ENCODE data around the gene OR10A6. TPM values are rescaled to one million over a fixed set of nuclear protein-coding genes. Genes with fewer than 3 reads are reported as not detected.

Gene OR10A6
- total and polyA plus RNA-seq, 10 of the 15 experiments (the other 5 are each of a cell fraction or from before 2014, with no cell fraction given) = not detected

DNA sequence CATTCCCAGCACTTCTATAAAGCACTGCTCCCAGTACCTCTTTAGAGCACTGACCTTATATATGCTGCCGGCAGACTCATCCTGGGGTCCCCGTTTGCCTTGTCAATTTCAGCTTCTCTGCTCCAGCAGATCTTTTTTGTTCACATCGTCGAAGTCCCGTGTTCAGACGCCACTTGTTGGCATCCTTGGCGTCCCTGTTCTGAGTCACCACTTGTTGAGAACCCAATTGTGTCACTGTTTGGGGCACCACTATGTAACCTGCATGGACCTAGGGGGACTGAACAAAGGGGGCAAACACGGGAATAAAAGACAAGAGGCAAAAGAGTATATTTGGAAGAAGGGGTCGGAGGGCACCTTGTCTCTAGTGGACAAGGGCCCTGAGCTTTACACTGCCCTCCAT is 25.5 kb downstream of the OR10A6 start (continued):
- TF ChIP-seq, protein P1, sequence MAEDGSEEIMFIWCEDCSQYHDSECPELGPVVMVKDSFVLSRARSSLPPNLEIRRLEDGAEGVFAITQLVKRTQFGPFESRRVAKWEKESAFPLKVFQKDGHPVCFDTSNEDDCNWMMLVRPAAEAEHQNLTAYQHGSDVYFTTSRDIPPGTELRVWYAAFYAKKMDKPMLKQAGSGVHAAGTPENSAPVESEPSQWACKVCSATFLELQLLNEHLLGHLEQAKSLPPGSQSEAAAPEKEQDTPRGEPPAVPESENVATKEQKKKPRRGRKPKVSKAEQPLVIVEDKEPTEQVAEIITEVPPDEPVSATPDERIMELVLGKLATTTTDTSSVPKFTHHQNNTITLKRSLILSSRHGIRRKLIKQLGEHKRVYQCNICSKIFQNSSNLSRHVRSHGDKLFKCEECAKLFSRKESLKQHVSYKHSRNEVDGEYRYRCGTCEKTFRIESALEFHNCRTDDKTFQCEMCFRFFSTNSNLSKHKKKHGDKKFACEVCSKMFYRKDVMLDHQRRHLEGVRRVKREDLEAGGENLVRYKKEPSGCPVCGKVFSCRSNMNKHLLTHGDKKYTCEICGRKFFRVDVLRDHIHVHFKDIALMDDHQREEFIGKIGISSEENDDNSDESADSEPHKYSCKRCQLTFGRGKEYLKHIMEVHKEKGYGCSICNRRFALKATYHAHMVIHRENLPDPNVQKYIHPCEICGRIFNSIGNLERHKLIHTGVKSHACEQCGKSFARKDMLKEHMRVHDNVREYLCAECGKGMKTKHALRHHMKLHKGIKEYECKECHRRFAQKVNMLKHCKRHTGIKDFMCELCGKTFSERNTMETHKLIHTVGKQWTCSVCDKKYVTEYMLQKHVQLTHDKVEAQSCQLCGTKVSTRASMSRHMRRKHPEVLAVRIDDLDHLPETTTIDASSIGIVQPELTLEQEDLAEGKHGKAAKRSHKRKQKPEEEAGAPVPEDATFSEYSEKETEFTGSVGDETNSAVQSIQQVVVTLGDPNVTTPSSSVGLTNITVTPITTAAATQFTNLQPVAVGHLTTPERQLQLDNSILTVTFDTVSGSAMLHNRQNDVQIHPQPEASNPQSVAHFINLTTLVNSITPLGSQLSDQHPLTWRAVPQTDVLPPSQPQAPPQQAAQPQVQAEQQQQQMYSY (CRISPR knock-in tag; IDR thresholded peaks at IDR 0.05) = no peak
- TF ChIP-seq MTA3 (IDR thresholded peaks at IDR 0.05; ENCODE audit: borderline replicate concordance, low read length) (no peak), ZBED1 (IDR thresholded peaks at IDR 0.05; ENCODE audit: borderline replicate concordance) (no peak), RELB (IDR thresholded peaks at IDR 0.05; ENCODE audit: low read depth) (no peak), SP1 (IDR thresholded peaks at IDR 0.05; ENCODE audit: low read depth, low read length) (no peak), ELK1 (IDR thresholded peaks at IDR 0.05; ENCODE audit: low read depth, low read length) (no peak), TAF1 (IDR thresholded peaks at IDR 0.05; ENCODE audit: borderline replicate concordance, low read depth, low read length) (no peak), ESRRA (IDR thresholded peaks at IDR 0.05; ENCODE audit: low read length) (no peak), EP300 (IDR thresholded peaks at IDR 0.05; ENCODE audit: borderline replicate concordance in 1 of 2, control insufficient read depth in 1 of 2, low read depth in 2 of 2, low read length in 2 of 2) (no peak), HCFC1 (IDR thresholded peaks at IDR 0.05; ENCODE audit: low read length) (no peak), CREM (IDR thresholded peaks at IDR 0.05; ENCODE audit: low read depth) (no peak)

Data from GM12878 (cell line).